Measurements from ENCODE around the gene RAMP2. TPM values are rescaled to one million over a fixed set of nuclear protein-coding genes. Genes with fewer than 3 reads are reported as not detected.
"Not testable (repeated sequence)": the region's sequence is repeated elsewhere in the genome, so short reads cannot be mapped to it uniquely, and the experiment has no call there.

RAMP2 gene
- 14.3 TPM for total RNA-seq

GRCh38 chr17:42760652-42761581 lies at the start of gene RAMP2:
TSS of gene RAMP2 (plus strand) at chr17:42761227. CDS start at chr17:42761262, 35 bp downstream.
- DNase-seq, result no peak

- DNase-seq, result no peak
These were observed 39.9 kb upstream of the RAMP2 start for GRCh38 chr17:42720996-42721583.

- no peak for DNase-seq
These were observed 37.4 kb upstream of the RAMP2 start for GRCh38 chr17:42723636-42724035.

GRCh38 chr17:42725143-42725542 lies 35.9 kb upstream of the RAMP2 start:
- DNase-seq, result no peak

GRCh38 chr17:42740699-42741098 lies 20.3 kb upstream of the RAMP2 start:
- no peak for DNase-seq

GRCh38 chr17:42742916-42743315 lies 18.1 kb upstream of the RAMP2 start:
- not testable (repeated sequence) for DNase-seq

- no peak for DNase-seq
These were observed 17.3 kb upstream of the RAMP2 start for GRCh38 chr17:42743595-42744282.

- peak; percentile 77 for DNase-seq
These were observed 16.7 kb upstream of the RAMP2 start for GRCh38 chr17:42744283-42744805.

- peak; percentile 84 for DNase-seq
These were observed 16.0 kb upstream of the RAMP2 start, which contains the start of gene EZH1 for GRCh38 chr17:42744806-42745617. TSS of gene EZH1 (minus strand) at chr17:42745040. CDS start at chr17:42728941, 16,099 bp downstream.

- DNase-seq, result no peak
These were observed 12.7 kb upstream of the RAMP2 start for GRCh38 chr17:42748202-42748907.

- no peak for DNase-seq
These were observed 11.9 kb upstream of the RAMP2 start for GRCh38 chr17:42748908-42749798.

- DNase-seq, result no peak
These were observed 10.2 kb upstream of the RAMP2 start for GRCh38 chr17:42750739-42751344.

GRCh38 chr17:42751628-42752027 lies 9.4 kb upstream of the RAMP2 start:
- DNase-seq, result no peak

GRCh38 chr17:42754782-42755181 lies 6.2 kb upstream of the RAMP2 start:
- no peak for DNase-seq

- DNase-seq, result no peak
These were observed 910 bp upstream of the RAMP2 start for GRCh38 chr17:42759982-42760651.

GRCh38 chr17:42761638-42762037 lies 611 bp downstream of the RAMP2 start:
- DNase-seq, result no peak

GRCh38 chr17:42766124-42766523 lies 5.1 kb downstream of the RAMP2 start:
- DNase-seq, result no peak

GRCh38 chr17:42767512-42767911 lies 6.5 kb downstream of the RAMP2 start:
- no peak for DNase-seq

- not testable (repeated sequence) for DNase-seq
These were observed 7.0 kb downstream of the RAMP2 start for GRCh38 chr17:42768006-42768405.
